Measurements from ENCODE around the gene TTLL13. TPM values are rescaled to one million over a fixed set of nuclear protein-coding genes. Genes with fewer than 3 reads are reported as not detected.

The TTLL13 gene
- total RNA-seq, 1 donor from 2014 or later = not detected

GRCh38 chr15:90208356-90208755 lies 41.0 kb upstream of the TTLL13 start:
- no peak for DNase-seq (ENCODE audit: low spot score)
- Mint-ChIP-seq H3K9me3 (ENCODE audit: low read depth) (no peaks in the 10 kb centered on the region), H3K27me3 (ENCODE audit: low read depth) (no peaks in the 10 kb centered on the region), H3K4me1 (ENCODE audit: low read depth) (peaks cover 12% of the 10 kb centered on the region), H3K4me3 (ENCODE audit: unreplicated experiment) (no peak overlapping the region), H3K27ac (ENCODE audit: unreplicated experiment) (no peak overlapping the region), H3K36me3 (ENCODE audit: low read depth) (peaks cover 4% of the 10 kb centered on the region)
- TF ChIP-seq CTCF (IDR thresholded peaks at IDR 0.05) = no peak

- H3K4me1 Mint-ChIP-seq (ENCODE audit: low read depth) = peaks cover 7% of the 10 kb centered on the region
- no peaks in the 10 kb centered on the region for H3K9me3 Mint-ChIP-seq (ENCODE audit: low read depth)
- H3K27me3 Mint-ChIP-seq (ENCODE audit: low read depth) = no peaks in the 10 kb centered on the region
- DNase-seq (ENCODE audit: low spot score) = no peak
- H3K36me3 Mint-ChIP-seq (ENCODE audit: low read depth) = peaks cover 4% of the 10 kb centered on the region
- H3K27ac Mint-ChIP-seq (ENCODE audit: unreplicated experiment) = no peak overlapping the region
- no peak for TF ChIP-seq CTCF (IDR thresholded peaks at IDR 0.05)
- no peak overlapping the region for H3K4me3 Mint-ChIP-seq (ENCODE audit: unreplicated experiment)
These were observed 39.8 kb upstream of the TTLL13 start for GRCh38 chr15:90209591-90209990.

GRCh38 chr15:90210593-90210992 lies 38.8 kb upstream of the TTLL13 start:
- H3K36me3 Mint-ChIP-seq (ENCODE audit: low read depth) = peaks cover 4% of the 10 kb centered on the region
- no peak for DNase-seq (ENCODE audit: low spot score)
- no peaks in the 10 kb centered on the region for H3K9me3 Mint-ChIP-seq (ENCODE audit: low read depth)
- TF ChIP-seq CTCF (IDR thresholded peaks at IDR 0.05) = no peak
- H3K27ac Mint-ChIP-seq (ENCODE audit: unreplicated experiment) = no peak overlapping the region
- H3K27me3 Mint-ChIP-seq (ENCODE audit: low read depth) = no peaks in the 10 kb centered on the region
- H3K4me1 Mint-ChIP-seq (ENCODE audit: low read depth) = peaks cover 7% of the 10 kb centered on the region
- H3K4me3 Mint-ChIP-seq (ENCODE audit: unreplicated experiment) = no peak overlapping the region

GRCh38 chr15:90211009-90211408 lies 38.3 kb upstream of the TTLL13 start:
- H3K4me3 Mint-ChIP-seq (ENCODE audit: unreplicated experiment) = no peak overlapping the region
- H3K9me3 Mint-ChIP-seq (ENCODE audit: low read depth) = no peaks in the 10 kb centered on the region
- DNase-seq (ENCODE audit: low spot score) = no peak
- H3K27ac Mint-ChIP-seq (ENCODE audit: unreplicated experiment) = no peak overlapping the region
- no peaks in the 10 kb centered on the region for H3K27me3 Mint-ChIP-seq (ENCODE audit: low read depth)
- H3K36me3 Mint-ChIP-seq (ENCODE audit: low read depth) = peaks cover 4% of the 10 kb centered on the region
- no peak for TF ChIP-seq CTCF (IDR thresholded peaks at IDR 0.05)
- peaks cover 7% of the 10 kb centered on the region for H3K4me1 Mint-ChIP-seq (ENCODE audit: low read depth)

- no peak overlapping the region for H3K4me3 Mint-ChIP-seq (ENCODE audit: unreplicated experiment)
- no peak for TF ChIP-seq CTCF (IDR thresholded peaks at IDR 0.05)
- peaks cover 4% of the 10 kb centered on the region for H3K36me3 Mint-ChIP-seq (ENCODE audit: low read depth)
- no peaks in the 10 kb centered on the region for H3K9me3 Mint-ChIP-seq (ENCODE audit: low read depth)
- H3K27ac Mint-ChIP-seq (ENCODE audit: unreplicated experiment) = no peak overlapping the region
- no peak for DNase-seq (ENCODE audit: low spot score)
- peaks cover 7% of the 10 kb centered on the region for H3K4me1 Mint-ChIP-seq (ENCODE audit: low read depth)
- H3K27me3 Mint-ChIP-seq (ENCODE audit: low read depth) = no peaks in the 10 kb centered on the region
These were observed 37.8 kb upstream of the TTLL13 start for GRCh38 chr15:90211440-90212143.

All from chondrocyte (in vitro differentiated cells).